Ectodermal cell (in vitro differentiated cells): Measurements from ENCODE around the gene DHPS.
A peak's percentile ranks its signal among the peaks of the same experiment; 100 is the strongest.

ENCODE experiments used
- H3K27ac ChIP-seq: 2 replicates; pipeline ENCODE4 v1.7.0; 2013; ENCODE audit warnings: mild to moderate bottlenecking, low read depth, low read length; ENCODE audit not compliant: insufficient read depth, poor library complexity, severe bottlenecking
- H3K27me3 ChIP-seq: 2 replicates; pipeline ENCODE4 v1.7.0; 2013; ENCODE audit warnings: mild to moderate bottlenecking, low read length; ENCODE audit not compliant: insufficient read depth, control insufficient read depth, poor library complexity, severe bottlenecking
- H3K36me3 ChIP-seq: one replicate; pipeline ENCODE4 v1.7.0; 2013; ENCODE audit warnings: low read length; ENCODE audit not compliant: control insufficient read depth, insufficient read depth
- H3K4me1 ChIP-seq: one replicate; pipeline ENCODE4 v1.7.0; 2013; ENCODE audit warnings: low read length; ENCODE audit not compliant: control insufficient read depth, insufficient read depth
- H3K4me3 ChIP-seq: 2 replicates; pipeline ENCODE4 v1.7.0; 2013; ENCODE audit warnings: low read depth, low read length, control low read depth; ENCODE audit not compliant: insufficient read depth
- H3K9me3 ChIP-seq: 2 replicates; pipeline ENCODE4 v1.7.0; 2013; ENCODE audit warnings: mild to moderate bottlenecking, low read length, moderate library complexity; ENCODE audit not compliant: control insufficient read depth
- WGBS, 2 experiments: methylation state at CpG; one replicate each; pipeline ENCODE4 v1.1.7; 2013; ENCODE audit warnings: missing lambda C conversion rate in 2 of 2; 5-methylcytosine and 5-hydroxymethylcytosine counted together

The DHPS gene

DNA sequence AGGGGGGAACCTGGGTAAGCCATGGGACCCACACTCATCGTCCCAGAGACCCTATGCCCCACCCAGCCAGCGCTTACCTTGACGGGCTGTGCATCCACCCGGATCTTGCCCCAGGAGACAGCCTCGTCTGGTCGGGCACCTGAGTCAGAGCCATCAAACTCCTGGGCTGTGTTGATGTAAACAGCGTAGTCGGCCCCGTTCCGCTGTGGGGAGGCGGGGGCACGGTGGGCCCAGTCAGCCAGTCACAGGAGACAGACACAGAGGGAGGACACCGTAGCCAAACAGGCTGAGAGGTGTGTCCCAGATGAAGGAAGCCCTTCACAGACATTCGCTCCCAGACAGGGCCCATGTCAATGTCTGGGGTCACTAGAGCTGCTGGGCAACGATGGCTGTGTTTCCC is 5.7 kb downstream of the DHPS start:
- Histone ChIP-seq H3K4me3 (no peak overlapping the region), H3K36me3 (peaks cover 44% of the 10 kb centered on the region), H3K27me3 (no peaks in the 10 kb centered on the region), H3K4me1 (no peaks in the 10 kb centered on the region), H3K9me3 (no peaks in the 10 kb centered on the region), H3K27ac (no peak overlapping the region)
- 95 to 96% methylated on average over 15 of the region's 15 CpGs for WGBS, 2 experiments

DNA sequence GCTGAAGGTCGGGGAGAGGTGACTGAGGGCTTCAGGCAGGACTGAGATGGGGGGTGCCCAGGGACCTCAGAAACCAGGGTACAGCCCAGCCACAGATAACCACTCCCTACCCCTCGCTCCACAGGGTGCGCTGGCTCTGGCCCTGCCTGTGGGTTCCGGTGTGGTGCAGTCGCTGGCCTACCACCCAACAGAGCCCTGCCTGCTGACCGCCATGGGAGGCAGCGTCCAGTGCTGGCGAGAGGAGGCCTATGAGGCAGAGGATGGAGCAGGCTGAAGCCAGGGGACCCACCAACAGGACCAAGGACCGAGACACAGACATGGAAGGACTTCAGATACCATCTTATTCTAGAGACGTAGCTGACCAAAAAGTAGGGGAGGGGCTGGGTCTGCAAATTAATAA is 6.3 kb downstream of the DHPS start:
- 96 to 97% methylated on average over 10 of the region's 10 CpGs for WGBS, 2 experiments
- H3K27me3 ChIP-seq = no peaks in the 10 kb centered on the region
- peaks cover 44% of the 10 kb centered on the region for H3K36me3 ChIP-seq
- no peak overlapping the region for H3K27ac ChIP-seq
- H3K9me3 ChIP-seq = no peaks in the 10 kb centered on the region
- H3K4me1 ChIP-seq = peaks cover 2% of the 10 kb centered on the region
- H3K4me3 ChIP-seq = no peak overlapping the region

DNA sequence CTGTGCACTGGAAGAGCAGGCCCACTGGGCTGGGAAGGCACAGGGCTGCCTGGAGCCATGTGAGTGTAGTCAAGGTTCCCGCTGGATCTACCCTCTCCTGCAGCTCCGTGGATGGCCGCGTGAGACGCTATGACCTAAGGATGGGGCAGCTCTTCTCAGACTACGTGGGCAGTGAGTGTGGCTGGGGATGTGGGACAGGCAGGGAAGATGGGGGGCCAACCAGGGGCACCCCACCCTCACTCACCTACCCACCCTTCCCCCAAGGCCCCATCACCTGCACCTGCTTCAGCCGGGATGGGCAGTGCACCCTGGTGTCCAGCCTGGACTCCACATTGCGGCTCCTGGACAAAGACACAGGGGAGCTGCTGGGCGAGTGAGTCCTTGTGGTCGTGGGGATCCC is 8.9 kb downstream of the DHPS start:
- 94 to 95% methylated on average over 10 of the region's 10 CpGs for WGBS, 2 experiments
- H3K27ac ChIP-seq = no peak overlapping the region
- peaks cover 29% of the 10 kb centered on the region for H3K36me3 ChIP-seq
- peaks cover 12% of the 10 kb centered on the region for H3K4me1 ChIP-seq
- no peak overlapping the region for H3K4me3 ChIP-seq
- H3K9me3 ChIP-seq = no peaks in the 10 kb centered on the region
- H3K27me3 ChIP-seq = no peaks in the 10 kb centered on the region

DNA sequence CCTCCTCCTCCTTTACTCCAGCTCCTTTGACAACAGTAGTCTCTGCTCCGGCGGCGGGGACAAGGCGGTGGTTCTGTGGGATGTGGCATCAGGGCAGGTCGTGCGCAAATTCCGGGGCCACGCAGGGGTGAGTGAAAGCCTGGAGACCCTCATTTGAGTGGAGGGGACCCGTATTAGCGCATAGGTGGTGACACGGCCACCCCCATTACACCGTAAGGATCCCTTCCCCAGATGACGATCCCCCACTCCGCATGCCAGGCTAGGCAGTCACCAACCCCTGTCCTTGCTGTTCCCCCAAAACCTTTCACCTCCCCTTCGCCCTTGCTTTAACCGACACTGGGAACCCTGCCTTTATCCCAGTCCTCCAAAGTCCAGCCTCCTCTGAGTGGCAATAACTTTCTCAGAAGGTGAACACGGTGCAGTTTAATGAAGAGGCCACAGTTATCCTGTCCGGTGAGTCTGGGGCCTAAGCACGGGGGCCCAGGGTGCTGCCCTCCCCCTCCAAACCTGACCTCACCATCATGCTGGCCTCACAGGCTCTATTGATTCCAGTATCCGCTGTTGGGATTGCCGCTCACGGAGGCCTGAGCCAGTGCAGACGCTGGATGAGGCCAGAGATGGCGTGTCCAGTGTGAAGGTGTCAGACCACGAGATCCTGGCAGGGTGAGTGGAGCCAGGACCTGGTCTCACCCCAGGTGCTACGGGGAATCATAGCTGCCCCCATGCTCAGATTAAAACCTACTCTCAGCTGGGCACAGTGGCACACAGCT is 11.3 kb downstream of the DHPS start:
- 57 to 61% methylated on average over 26 of the region's 26 CpGs for WGBS, 2 experiments
- Histone ChIP-seq H3K4me1 (peaks cover 19% of the 10 kb centered on the region), H3K9me3 (no peaks in the 10 kb centered on the region), H3K27ac (no peak overlapping the region), H3K36me3 (peaks cover 7% of the 10 kb centered on the region), H3K27me3 (no peaks in the 10 kb centered on the region), H3K4me3 (peak overlapping the region; percentile 97)

DNA sequence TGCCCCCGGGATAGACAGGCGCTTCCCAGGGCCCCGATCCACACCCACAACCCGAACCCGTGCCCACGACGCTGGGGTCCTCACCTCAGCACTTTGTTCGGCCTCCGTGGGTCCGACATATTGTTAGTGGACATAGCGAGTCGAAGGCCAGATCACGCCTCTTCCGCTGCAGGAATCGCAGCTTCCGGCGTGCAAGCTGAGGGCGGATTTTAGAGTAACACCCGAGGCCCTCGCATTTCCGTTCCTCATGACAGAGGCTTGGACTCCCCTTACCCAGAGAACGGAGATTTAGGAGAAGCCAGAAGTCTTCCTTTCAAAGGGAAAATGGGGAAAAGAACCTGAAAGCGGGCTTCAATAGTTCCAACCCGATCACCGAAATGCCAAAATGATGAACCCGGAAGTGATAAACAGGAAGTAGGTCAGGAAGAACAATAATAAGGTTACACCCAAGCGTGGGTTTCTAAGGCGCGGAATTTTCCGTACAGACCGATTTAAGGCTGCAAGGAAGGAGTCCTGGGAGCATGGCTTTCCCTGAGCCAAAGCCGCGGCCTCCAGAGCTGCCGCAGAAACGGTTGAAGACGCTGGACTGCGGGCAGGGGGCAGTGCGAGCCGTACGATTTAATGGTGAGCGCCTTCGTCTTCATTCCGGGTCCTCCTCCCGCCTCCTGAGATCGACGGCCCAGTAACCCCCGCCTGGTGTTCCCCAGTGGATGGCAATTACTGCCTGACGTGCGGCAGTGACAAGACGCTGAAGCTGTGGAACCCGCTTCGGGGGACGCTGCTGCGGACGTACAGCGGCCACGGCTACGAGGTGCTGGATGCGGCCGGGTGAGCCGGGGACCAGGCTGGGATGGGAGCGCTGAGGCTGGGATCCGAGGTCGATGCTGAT is 12.2 kb downstream of the DHPS start:
- Histone ChIP-seq H3K27me3 (no peaks in the 10 kb centered on the region), H3K36me3 (peaks cover 2% of the 10 kb centered on the region)

DNA sequence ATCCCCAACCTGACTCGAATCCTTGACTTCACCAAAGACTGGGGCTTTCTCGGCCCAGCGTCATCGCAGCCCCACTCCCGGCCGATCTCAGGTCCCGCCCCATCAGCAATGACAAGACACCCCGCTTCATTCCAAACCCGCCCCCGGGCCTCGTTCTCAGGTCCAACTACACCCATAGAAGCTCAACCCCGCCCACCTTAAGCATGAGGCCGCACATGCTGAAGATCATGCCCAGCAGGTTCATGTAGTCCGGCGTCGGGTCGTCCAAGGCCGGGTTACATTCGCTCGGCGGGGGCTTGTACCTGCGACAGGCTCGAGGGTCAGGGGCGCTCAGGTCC is 12.8 kb downstream of the DHPS start:
- Histone ChIP-seq H3K9me3 (no peaks in the 10 kb centered on the region), H3K36me3 (no peaks in the 10 kb centered on the region), H3K27me3 (no peaks in the 10 kb centered on the region), H3K4me3 (peak overlapping the region; percentile 97), H3K27ac (peak overlapping the region; percentile 36), H3K4me1 (peaks cover 19% of the 10 kb centered on the region)
- 1 to 2% methylated on average over 24 of the region's 24 CpGs for WGBS, 2 experiments

More for the DNA sequence above, 12.2 kb downstream of the DHPS start:
- Histone ChIP-seq H3K4me3 (peak overlapping the region; percentile 97), H3K4me1 (peaks cover 19% of the 10 kb centered on the region), H3K9me3 (no peaks in the 10 kb centered on the region), H3K27ac (peak overlapping the region; percentile 72)
- 1% methylated on average over 64 of the region's 64 CpGs for WGBS, 2 experiments

DNA sequence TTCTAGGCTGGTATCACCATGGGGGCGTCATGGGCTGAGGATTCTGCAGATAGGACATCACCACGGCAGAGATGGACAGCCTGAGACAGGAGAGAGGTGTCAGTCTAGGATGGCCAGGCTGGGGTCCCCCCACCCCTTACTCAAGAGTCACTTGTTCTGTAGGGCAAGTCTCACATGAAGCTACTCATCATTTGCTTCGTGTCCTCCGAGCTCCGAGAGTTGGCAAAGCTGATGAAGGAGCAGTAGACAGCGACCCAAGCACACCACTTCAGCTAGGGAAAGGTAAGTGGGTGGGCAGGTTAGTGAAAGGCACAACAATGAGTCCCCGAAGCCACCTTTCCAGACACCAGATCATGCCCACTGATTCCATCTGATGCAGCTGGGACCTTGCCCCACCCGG is 13.3 kb downstream of the DHPS start:
- H3K36me3 ChIP-seq = peaks cover 5% of the 10 kb centered on the region
- H3K4me3 ChIP-seq = peak overlapping the region; percentile 97
- peaks cover 19% of the 10 kb centered on the region for H3K4me1 ChIP-seq
- no peaks in the 10 kb centered on the region for H3K9me3 ChIP-seq
- 86 to 89% methylated on average over 8 of the region's 8 CpGs for WGBS, 2 experiments
- H3K27ac ChIP-seq = no peak overlapping the region
- no peaks in the 10 kb centered on the region for H3K27me3 ChIP-seq

DNA sequence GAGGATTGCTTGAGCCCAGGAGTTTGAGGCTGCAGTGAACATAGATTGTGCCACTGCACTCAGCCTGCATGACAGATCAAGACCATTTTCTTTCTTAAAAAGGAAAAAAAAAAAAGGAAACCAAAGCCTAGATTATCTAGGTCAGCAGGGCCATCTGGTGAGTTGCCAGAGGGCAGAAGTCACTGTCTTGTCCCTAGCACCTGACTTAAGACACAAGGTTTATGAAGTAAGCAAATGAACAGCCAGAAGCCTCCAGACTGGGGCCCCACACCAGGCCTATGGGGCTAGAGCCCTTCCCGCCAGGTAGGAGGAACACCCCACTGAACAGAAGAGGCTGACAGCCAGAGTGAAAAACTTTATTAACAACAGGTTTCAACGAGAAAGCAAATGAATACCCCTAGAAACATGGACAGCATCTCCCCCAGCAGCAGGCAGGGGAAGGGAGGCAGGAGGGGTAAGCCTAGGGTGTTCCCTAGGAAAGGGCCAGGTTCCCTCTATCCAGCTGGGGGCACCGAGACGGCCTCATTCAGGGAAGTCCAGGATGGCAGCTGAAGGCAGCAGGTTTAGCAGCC is 13.9 kb downstream of the DHPS start:
- H3K4me3 ChIP-seq = no peak overlapping the region
- H3K27ac ChIP-seq = no peak overlapping the region
- no peaks in the 10 kb centered on the region for H3K27me3 ChIP-seq
- H3K4me1 ChIP-seq = peaks cover 19% of the 10 kb centered on the region
- peaks cover 7% of the 10 kb centered on the region for H3K36me3 ChIP-seq
- WGBS, 2 experiments = 91 to 94% methylated on average over 4 of the region's 4 CpGs
- H3K9me3 ChIP-seq = no peaks in the 10 kb centered on the region

DNA sequence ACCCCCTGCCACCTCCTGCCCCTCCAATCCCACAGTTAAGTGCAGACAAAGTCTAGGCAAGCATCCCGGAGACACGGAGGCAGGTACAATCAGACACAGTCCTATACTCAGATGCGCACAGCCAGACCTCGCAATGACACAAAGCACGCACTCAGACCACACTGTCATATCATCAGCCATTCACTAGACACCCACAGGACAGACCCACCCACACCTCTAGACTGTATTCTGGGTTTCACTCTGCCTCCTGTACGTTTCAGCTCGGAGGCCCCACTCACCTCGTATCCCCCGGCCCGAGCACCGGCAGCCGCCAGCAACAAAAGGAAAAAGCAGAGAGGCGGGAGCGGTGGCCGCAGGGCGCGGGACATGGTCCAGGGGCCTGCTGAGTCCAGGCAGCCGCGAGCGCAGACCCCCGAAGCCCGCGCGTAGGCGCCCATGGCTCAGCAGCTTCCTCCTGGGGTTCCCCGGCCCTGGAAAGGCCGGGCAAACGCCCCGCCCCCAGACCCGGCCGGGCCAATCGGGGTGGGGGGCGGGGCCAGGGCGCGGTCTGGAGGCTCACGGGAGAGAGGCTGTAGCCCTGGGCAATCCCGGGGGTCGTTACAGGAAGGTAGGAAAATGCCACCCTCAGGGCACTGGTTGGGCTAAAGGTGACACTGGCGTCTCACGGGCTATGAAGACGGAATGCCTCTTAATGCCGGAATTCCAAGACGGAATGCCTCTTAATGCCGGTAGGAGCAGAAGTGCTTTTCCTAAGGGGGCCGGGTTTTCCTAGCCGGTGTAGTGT is 15.2 kb downstream of the DHPS start, which contains the start of the genes MAN2B1 and WDR83:
Gene MAN2B1 (minus strand): TSS at position 478 of the 784 bp plus-strand sequence. CDS start 41 bp downstream, at position 437.
Gene WDR83 (plus strand): TSS at position 543 of the 784 bp plus-strand sequence. CDS start 2,984 bp downstream, outside the sequence.
- Histone ChIP-seq H3K4me3 (peak within 1 kb of the TSS; percentile 68), H3K27ac (no peak within 1 kb of the TSS), H3K4me1 (peaks cover 19% of the 10 kb centered on the region), H3K36me3 (peaks cover 8% of the 10 kb centered on the region), H3K27me3 (no peaks in the 10 kb centered on the region), H3K9me3 (no peaks in the 10 kb centered on the region)
- WGBS, 2 experiments = 4 to 5% methylated on average over 46 of the region's 46 CpGs
